Skeletal muscle satellite cell (primary cell): ENCODE measurements around the gene NOXA1.
"Not testable (repeated sequence)": the region's sequence is repeated elsewhere in the genome, so short reads cannot be mapped to it uniquely, and the experiment has no call there.

Experiments
- H3K27me3 ChIP-seq: 2 replicates; pipeline ENCODE4 v1.7.0; 2013; ENCODE audit warnings: low read length; ENCODE audit not compliant: control insufficient read depth, insufficient read depth
- H3K36me3 ChIP-seq: 2 replicates; pipeline ENCODE4 v1.7.0; 2013; ENCODE audit warnings: mild to moderate bottlenecking, control low read depth, low read length; ENCODE audit not compliant: insufficient read depth
- H3K4me1 ChIP-seq: 2 replicates; pipeline ENCODE4 v1.7.0; 2013; ENCODE audit warnings: low read length; ENCODE audit not compliant: control insufficient read depth, insufficient read depth
- H3K4me2 ChIP-seq: 2 replicates; pipeline ENCODE4 v1.7.0; 2013; ENCODE audit warnings: mild to moderate bottlenecking, low read length
- H3K4me3 ChIP-seq: 2 replicates; pipeline ENCODE4 v1.7.0; 2013; ENCODE audit warnings: low read length
- H3K9ac ChIP-seq: 2 replicates; pipeline ENCODE4 v1.7.0; 2013; ENCODE audit warnings: mild to moderate bottlenecking, low read depth, low read length, moderate library complexity
- H3K9me3 ChIP-seq: replicated peaks from 2 replicates; pipeline ENCODE4 v1.7.0; 2013; ENCODE audit warnings: mild to moderate bottlenecking, control low read depth, low read length

Gene NOXA1

GRCh38 chr9:137382444-137383080 is 40.6 kb upstream of the NOXA1 start:
- no peaks in the 10 kb centered on the region for H3K36me3 ChIP-seq
- H3K4me2 ChIP-seq: no peak overlapping the region
- H3K4me3 ChIP-seq: no peak overlapping the region
- H3K9me3 ChIP-seq: no peaks in the 10 kb centered on the region
- H3K4me1 ChIP-seq: no peaks in the 10 kb centered on the region
- no peaks in the 10 kb centered on the region for H3K27me3 ChIP-seq
- H3K9ac ChIP-seq: no peak overlapping the region

DNA sequence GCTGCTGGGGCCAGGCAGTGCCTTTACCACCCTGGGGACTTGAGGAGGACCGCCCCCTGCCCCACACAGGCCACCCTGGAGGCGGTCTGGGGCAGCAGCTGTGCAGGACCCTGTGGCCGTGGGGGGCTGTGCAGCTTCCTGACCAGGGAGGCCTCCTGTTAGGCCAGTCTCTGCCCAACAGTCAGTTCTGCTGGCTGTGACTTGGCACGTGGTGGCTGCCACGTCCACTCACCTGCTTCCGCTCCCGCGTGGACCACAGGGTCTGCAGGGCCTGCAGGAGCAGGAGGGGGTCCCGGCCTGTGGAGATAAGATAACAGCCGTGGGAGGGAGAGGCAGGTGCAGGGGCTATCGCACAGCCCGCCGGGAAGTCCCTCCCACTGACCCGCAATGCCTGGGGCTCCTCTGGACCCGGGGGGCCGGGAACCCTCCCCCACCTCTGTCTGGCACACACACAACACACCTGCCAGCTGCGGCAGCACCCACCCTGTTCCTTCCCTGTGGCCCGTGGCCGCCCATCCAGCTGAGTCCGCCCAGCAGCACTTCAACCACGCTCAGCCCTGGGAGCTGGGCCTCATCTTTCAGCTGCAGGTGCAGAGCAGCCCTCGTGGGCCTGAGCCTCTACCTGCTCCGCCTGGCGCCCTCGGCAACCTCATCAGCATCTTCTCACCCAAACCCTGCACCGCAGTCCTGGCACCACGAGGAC is 40.0 kb upstream of the NOXA1 start:
- no peak overlapping the region for H3K4me3 ChIP-seq
- H3K36me3 ChIP-seq: no peaks in the 10 kb centered on the region
- H3K4me2 ChIP-seq: no peak overlapping the region
- no peak overlapping the region for H3K9ac ChIP-seq
- H3K9me3 ChIP-seq: no peaks in the 10 kb centered on the region
- H3K27me3 ChIP-seq: no peaks in the 10 kb centered on the region
- no peaks in the 10 kb centered on the region for H3K4me1 ChIP-seq

DNA sequence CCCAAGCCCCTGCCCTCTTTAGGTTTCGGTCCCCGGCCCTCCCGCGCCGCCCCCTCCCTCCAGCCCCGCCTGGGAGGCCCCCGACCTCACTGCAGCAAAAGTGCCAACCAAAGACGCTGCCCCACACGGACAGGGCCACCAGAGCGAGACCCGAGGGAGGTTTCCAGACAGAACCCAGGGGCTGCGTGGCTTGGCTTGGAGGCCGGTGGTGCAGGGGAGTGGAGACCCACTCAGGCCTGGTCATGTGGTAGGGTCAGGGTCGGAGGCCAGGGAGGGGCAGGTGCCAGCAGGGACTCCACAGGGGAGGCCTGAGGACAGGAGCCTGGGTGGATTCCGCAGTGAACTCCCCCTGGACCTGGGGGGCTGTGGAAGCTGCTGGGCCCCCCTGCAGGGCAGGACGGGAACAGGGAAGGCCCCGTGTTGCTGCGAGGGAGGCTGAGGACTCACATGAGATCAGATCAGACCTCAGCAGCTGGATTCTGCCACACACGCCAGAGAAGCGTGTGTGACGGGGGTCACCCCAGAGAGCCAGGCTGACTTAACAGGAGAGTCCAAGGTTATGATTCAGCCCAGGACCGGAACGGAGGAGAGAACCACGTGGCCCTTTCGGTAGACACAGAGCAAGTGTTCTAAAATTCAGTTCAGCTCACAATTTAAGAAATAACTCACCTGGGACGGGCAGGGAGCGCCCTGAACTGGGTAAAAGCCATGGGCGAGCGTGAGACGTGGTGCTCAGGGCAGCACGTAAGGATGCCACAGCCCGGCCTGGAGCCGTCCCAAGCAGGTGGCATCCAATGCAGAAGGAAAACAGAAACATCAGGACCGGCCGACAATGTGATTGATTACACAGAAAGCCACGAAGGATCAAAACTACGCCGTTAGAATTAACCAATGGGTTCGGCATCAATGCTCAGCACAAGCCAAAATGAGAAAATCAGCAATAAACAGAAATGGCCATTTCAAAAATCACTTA is 39.1 kb upstream of the NOXA1 start:
- H3K9ac ChIP-seq: no peak overlapping the region

DNA sequence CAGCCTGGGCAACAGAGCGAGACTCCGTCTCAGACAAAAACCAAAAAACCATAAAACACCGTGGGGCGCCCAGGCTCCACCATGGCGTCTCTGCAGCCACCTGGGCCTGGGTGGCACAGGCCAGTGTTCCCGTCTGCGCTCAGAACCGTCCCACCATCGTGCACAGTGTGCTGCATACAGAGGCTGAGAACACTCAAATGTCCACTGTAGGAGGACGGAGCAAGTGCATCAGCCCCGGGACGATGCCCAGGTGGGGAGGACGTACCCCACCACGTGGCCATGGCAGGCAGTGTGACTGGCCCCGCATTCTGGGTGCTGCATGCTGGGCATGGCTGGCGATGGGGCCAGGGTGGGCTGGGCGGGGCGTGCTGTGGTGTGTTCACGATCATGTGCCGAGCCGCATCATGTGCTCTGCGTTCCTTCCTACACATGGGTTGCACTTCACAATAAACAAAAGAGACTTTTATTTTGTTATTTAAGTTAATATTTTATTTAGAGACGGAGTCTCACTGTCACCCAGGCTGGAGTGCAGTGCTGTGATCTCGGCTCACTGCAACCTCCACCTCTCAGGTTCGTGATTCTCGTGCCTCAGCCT is 38.0 kb upstream of the NOXA1 start:
- H3K4me3 ChIP-seq: no peak overlapping the region
- H3K9ac ChIP-seq: no peak overlapping the region
- H3K36me3 ChIP-seq: no peaks in the 10 kb centered on the region

More for the DNA sequence above, 39.1 kb upstream of the NOXA1 start:
- Histone ChIP-seq H3K4me1 (no peaks in the 10 kb centered on the region), H3K4me2 (no peak overlapping the region), H3K27me3 (no peaks in the 10 kb centered on the region), H3K4me3 (no peak overlapping the region), H3K36me3 (no peaks in the 10 kb centered on the region), H3K9me3 (no peaks in the 10 kb centered on the region)

GRCh38 chr9:137386507-137387113 is 36.6 kb upstream of the NOXA1 start:
- not testable (repeated sequence) for H3K9ac ChIP-seq, H3K9me3 ChIP-seq

More for the DNA sequence above, 38.0 kb upstream of the NOXA1 start:
- Histone ChIP-seq H3K4me1 (no peaks in the 10 kb centered on the region), H3K9me3 (no peaks in the 10 kb centered on the region), H3K27me3 (no peaks in the 10 kb centered on the region), H3K4me2 (no peak overlapping the region)

DNA sequence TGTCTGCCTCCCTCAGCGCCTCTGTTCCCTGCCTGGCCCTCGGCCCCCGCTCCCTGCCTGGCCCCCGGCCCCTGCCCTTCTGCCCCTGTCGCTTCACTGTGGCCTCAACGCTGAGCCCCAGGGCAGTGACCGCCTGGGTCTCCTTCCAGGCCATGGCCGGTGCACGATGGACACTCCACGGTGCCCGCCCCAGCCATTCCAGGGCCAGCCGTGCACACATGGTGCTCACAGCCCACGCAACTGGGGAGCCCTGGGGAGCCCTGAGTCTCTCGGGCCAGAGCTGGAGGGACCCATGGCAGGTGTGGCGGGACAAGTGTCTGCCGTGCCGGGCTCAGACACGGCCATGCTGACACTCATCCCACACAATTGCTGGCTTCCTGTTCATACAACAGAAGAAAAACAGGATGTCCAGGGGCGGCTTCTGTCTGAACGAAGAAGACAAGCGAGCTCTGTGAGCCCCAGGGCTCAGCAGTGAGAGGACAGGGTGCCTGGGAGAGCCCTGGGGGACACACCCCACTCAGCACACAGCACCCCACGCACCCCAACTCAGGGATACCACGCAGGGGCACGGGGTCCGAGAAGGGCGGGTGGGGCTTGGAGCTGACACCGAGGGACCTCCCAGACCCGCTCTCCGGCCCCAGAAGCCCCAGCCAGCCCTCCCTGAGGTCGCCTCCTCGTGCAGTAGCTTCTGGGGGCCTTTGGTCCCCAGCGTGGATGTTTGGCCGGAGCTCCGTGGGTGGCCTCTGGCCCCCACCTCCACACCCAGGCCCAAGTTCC is 35.9 kb upstream of the NOXA1 start:
- Histone ChIP-seq H3K4me3 (no peak overlapping the region), H3K36me3 (no peaks in the 10 kb centered on the region), H3K4me1 (peaks cover 10% of the 10 kb centered on the region), H3K9ac (no peak overlapping the region), H3K4me2 (no peak overlapping the region), H3K27me3 (no peaks in the 10 kb centered on the region), H3K9me3 (no peaks in the 10 kb centered on the region)

More at GRCh38 chr9:137386507-137387113, 36.6 kb upstream of the NOXA1 start:
- not testable (repeated sequence) for H3K36me3 ChIP-seq, H3K27me3 ChIP-seq, H3K4me2 ChIP-seq, H3K4me3 ChIP-seq
- H3K4me1 ChIP-seq: peaks cover 10% of the 10 kb centered on the region

DNA sequence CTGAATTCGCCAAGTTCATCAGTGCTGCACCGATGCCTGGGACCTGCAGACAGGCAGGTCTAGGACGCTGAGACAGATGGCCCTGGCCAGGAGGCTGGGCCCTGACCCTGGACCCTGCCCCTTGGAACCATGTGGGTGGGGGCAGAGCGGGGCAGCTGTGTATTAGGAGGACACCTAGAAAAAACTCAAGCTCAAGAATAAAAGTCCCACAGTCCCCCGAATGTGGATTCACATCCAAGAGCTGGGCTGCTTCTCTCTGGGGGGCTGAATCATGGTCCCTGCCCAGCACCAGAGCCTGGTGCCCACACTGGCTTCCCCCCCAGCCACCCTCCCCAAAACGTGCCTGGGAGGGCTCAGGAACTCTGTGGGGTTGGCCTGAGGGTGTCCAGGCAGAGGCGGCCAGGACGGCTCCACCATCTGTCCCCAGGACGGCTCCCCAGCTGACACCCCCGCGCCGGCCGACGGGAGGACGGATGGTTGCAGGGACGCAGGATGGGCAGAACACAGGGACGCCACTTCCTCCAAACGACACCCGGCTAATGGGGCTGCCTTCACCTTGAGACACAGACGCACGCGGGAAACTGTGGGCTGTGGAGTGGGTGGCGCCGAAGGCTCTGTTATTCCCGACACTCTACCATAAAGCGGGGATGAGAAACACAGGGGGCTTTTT is 35.2 kb upstream of the NOXA1 start:
- no peak overlapping the region for H3K4me2 ChIP-seq
- H3K9me3 ChIP-seq: no peaks in the 10 kb centered on the region
- no peaks in the 10 kb centered on the region for H3K36me3 ChIP-seq
- H3K9ac ChIP-seq: no peak overlapping the region
- no peak overlapping the region for H3K4me3 ChIP-seq
- H3K27me3 ChIP-seq: no peaks in the 10 kb centered on the region
- peaks cover 10% of the 10 kb centered on the region for H3K4me1 ChIP-seq

- Histone ChIP-seq H3K9ac (no peak overlapping the region), H3K4me1 (peaks cover 10% of the 10 kb centered on the region), H3K9me3 (no peaks in the 10 kb centered on the region), H3K36me3 (no peaks in the 10 kb centered on the region), H3K4me2 (no peak overlapping the region), H3K4me3 (no peak overlapping the region), H3K27me3 (no peaks in the 10 kb centered on the region)
Measured at GRCh38 chr9:137388589-137389427, 34.4 kb upstream of the NOXA1 start.

GRCh38 chr9:137389428-137389746 is 33.8 kb upstream of the NOXA1 start:
- H3K27me3 ChIP-seq: no peaks in the 10 kb centered on the region
- no peak overlapping the region for H3K9ac ChIP-seq
- H3K4me2 ChIP-seq: no peak overlapping the region
- no peaks in the 10 kb centered on the region for H3K9me3 ChIP-seq
- no peak overlapping the region for H3K4me3 ChIP-seq
- H3K4me1 ChIP-seq: peaks cover 10% of the 10 kb centered on the region
- H3K36me3 ChIP-seq: no peaks in the 10 kb centered on the region
